Pons (tissue), 1 donor: ENCODE measurements around the gene MBD3L4.
"Not testable (repeated sequence)": the region's sequence is repeated elsewhere in the genome, so short reads cannot be mapped to it uniquely, and the experiment has no call there.

ENCODE experiments used
- DNase-seq: peaks from one replicate; pipeline ENCODE4 v3.0.0-alpha.2; 2016; ENCODE audit warnings: low spot score

The MBD3L4 gene

DNA sequence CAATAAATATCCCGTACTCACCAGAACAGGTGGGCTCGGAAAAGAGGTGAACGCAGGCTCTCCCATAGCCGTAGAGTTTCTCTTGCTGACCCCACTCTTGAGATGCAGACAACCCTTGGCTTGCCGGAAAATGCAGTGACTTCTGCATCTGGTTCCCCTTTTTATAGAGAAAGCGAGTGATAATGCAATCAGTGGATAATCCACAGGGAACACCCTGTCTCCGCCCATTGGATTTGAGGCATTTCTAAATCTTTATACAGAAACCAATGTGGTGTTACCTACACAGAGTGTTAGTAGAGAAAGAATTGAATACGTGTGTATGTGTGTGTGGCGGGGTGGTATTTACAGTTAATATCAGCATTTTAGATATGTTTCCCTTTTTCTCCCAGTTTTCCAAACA is at the start of gene MBD3L4:
Gene MBD3L4, minus strand, starts transcription at position 101 of the 400 bp plus-strand sequence. Its CDS starts 35 bp downstream, at position 66.
- DNase-seq, result not testable (repeated sequence)

DNA sequence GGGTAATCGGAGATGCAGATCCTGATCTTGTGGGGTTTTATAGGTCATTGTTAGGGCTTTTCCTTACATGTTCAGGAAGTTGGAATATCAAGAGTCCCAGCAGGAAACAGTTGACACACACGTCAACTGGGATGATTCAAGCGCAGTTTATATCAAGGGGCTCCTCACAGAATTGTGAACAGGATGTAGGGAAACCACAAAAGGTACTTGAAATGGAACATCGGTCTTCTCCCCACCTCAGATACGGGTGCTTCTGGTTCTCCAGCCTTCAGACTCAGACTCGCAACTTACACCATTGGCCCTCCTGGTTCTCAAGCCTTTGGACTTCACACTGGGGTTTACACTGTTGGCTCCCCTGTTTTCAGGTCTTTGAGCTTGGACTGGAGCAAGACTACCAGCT is 49.0 kb upstream of the MBD3L4 start:
- DNase-seq, result no peak

DNA sequence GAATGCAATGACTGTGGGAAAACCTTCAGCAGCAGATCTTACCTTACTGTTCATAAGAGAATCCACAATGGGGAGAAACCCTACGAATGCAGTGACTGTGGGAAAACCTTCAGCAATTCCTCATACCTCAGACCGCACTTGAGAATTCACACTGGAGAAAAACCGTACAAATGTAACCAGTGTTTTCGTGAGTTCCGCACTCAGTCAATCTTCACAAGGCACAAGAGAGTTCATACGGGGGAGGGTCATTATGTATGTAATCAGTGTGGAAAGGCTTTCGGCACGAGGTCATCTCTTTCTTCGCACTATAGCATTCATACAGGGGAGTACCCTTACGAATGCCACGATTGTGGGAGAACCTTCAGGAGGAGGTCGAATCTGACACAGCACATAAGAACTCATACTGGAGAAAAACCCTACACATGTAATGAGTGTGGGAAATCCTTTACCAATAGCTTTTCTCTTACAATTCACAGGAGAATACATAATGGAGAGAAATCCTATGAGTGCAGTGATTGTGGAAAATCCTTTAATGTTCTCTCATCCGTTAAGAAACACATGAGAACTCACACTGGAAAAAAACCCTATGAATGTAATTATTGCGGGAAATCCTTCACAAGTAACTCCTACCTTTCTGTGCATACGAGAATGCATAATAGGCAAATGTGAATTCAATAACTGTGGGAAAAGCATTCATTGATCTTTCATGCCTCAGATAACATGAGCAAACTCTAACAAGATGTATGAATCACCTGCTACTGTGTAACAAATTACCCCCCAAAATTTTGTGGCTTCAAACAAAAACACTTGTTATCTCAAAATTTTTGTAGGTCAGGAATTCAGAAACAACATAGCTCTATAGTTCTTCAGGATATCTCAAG is 43.3 kb upstream of the MBD3L4 start:
- no peak for DNase-seq

DNA sequence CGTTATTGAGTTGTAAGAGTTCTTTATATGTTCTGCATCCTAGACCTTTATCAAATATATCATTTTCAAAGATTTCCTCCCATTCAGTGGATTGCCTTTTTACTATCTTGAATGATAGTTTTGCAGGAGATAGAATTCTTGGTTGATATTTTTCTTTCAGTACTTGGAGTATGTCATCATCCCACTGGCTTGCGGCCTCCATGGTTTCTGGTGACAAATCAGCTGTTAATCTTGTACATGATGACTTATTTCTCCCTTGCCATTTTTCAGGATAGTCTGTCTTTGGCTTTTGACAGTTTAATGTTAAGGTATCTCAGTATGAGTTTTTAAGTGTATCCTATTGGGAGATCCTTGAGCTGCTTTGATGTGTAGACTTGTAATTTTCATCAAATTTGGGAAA is 38.0 kb upstream of the MBD3L4 start:
- no peak for DNase-seq

DNA sequence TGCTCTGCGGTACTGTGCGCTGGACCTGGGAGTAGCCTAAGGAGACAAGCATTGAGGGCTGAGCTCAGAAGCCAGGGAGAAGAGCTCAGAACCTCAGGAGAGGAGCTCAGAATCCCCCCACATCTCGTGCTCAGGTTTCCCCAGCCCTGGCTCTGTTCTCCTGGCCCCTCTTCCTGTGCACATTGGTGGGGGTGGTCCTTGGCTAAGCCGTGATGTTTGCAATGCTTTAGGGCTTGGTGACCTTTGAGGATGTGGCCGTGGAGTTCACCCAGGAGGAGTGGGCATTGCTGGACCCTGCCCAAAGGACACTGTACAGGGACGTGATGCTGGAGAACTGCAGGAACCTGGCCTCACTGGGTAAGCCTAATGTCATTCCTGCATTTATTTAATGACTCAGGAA is 36.2 kb upstream of the MBD3L4 start:
- no peak for DNase-seq

DNA sequence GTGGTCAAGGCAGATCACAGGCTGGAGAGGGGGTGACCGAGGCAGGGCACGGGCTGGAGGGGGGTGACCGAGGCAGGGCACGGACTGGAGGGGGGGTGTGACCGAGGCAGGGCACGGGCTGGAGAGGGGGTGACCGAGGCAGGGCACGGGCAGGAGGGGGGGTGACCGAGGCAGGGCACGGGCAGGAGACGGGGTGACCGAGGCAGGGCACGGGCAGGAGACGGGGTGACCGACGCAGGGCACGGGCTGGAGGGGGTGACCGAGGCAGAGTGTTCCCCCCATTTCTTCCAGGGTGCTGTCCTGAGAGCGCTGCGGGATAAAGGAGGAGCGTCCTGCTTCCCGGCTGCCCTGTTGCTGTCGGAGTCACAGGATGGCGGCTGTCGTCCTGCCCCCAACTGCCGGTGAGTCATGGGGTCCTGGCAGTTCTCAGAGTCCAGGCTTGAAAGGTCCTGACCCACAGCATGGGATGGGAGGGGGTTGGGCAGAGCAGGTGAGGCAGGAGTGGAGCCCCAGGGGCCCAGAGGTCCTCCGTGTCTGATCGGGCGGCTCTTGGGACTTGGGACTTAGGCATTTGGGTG is 34.8 kb upstream of the MBD3L4 start:
- no peak for DNase-seq

DNA sequence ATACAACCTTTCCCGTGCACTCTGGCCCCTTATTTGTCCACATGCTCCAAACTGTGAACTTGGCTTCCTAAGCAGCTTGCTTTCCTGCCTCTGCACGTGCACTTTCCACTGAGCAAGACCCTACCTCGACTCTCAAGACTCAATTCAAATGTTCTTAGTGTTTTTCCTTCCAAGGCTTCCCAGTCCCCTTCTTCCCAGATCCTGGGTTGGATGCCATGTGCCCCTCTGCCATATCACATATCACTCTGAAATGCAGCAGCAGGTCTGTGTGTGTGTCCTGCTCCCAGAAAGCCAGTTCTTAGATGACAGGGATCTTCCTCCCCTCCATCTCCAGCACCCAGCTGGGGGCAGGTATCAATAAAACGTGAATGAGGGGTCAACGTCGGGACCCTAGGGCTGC is 32.6 kb upstream of the MBD3L4 start:
- DNase-seq, result no peak

DNA sequence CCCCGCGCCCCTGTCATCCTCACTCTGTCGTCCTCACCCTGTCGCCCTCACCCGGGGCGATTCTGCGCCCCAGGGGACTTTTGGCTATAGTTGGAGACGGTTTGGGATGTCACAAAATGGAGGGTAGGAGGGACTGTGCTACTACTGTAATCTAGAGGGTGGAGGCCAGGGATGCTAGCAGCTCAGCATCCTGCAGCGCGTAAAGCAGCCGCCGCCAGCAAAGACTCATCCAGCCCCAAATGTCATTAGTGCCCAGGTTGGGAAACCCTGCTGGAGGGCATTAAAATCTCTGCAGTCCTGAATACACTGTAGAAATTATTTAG is 29.9 kb upstream of the MBD3L4 start:
- DNase-seq, result peak; percentile 8

DNA sequence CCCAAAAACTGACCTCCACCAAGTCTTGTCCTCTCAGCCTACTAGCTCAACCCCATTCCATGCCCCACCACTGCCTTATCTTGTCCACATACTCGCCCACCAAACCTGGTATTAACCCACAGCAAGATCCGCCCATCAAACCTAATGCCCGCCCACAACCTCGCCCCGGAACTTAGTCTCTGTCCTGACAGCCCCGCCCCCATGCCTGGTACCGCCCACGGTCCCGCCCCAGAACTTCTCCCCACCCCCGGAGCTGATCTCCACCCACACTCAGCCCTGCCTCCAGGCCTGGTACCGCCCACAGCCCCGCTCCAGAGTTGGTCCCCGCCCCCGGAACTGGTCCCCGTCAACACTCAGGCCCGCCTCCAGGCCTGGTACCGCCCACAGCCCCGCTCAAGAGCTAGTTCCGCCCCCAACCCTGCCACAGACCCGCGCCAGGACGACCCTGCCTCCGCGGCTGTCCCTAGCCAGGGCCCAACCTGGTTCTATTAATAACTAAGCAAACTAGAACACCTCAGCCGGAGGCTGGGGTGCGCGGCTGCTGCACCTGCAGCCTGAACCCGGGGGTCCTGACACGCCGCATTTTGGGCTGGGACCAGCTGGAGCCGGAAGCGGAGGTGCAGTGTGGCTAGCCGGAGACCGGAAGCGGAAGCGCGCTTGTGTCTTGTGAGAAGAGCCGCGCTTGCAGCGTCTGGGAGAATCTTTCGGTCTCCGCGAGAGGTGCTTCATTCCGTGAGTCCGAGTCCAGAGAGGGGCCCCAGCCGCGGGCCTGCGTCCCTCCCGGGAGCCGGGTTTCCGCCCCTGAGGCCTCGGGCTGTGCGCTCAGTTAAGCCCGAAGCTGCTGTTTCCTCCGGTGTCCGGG is 29.3 kb upstream of the MBD3L4 start, which contains the start of gene ZNF557:
Gene ZNF557, plus strand, starts transcription at position 662 of the 862 bp plus-strand sequence. CDS start 5,372 bp downstream, outside the sequence.
- DNase-seq, result peak; percentile 95

DNA sequence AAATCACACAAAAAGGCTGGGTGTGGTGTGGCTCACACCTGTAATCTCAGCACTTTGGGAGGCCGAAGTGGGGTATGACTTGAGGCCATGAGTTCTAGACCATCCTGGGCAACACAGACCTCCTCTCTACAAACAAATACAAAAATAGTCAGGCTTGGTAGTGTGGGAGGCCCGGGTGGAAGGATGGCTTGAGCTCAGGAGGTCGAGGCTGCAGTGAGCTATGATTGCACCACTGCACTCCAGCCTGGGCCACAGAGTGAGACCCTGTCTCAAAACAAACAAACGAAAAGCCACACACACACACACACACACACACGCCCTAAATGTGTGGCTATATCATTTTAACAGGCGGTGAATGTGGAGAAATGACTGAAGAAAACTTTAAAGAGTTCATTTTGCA is 28.6 kb upstream of the MBD3L4 start:
- DNase-seq, result no peak

DNA sequence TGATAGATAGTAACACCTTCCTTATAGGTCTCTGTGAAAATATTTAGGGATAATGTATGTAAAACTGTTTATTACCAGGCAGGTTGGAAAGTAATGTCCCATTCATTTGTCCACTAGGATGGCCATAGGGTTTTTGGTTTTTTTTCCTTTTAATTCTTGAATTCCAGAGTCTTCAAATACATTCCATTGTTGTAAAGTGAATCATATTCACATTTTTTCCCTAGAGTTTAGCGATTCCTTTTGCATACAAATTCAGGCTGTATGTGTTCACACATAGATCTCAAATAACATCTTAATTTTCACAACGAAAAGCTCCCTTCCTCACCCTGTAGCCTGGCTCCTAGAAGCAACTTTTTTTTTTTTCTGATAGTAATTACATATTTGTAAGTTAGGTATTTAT is 27.7 kb upstream of the MBD3L4 start:
- DNase-seq, result no peak

DNA sequence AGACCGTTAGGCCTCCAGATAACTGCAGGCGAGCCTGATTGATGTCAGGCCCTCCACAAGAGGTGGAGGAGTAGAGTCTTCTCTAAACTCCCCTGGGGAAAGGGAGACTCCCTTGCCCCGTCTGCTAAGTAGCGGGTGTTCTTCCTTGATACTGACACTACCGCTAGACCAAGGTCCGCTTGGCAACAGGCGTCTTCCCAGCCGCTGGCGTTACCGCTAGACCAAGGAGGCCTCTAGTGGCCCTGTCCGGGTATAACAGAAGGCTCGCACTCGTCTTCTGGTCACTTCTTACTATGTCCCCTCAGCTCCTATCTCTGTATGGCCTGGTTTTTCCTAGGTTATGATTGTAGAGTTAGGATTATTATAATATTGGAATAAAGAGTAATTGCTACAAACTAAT is 27.1 kb upstream of the MBD3L4 start:
- DNase-seq, result not testable (repeated sequence)

DNA sequence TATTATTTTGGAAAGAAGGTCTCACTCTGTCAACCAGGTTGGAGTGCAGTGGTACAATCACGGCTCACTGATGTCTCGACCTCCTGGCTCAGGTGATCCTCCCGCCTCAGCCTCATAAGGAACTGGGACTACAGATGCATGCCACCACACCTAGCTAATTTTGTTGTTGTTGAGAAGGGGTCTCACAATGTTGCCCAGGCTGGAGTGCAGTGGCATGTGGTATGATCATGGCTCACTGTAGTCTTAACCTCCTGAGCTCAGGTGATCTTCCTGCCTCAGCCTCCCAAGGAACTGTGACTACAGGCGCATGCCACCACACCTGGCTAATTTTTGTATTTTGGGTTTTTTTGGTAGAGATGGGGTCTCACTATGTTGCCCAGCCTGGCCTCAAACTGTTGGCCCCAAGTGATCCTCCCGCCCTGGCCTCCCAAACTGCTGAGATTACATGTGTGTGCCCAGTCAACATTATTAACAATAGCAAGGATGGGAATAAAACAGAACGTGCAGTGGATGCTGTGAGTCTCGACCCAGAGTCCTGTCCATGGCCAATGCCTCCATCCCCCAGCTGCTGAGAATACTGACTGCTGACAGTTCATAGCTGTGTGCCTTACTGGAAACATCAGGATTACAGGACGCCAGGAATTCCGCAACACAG is 23.9 kb upstream of the MBD3L4 start:
- DNase-seq, result no peak

DNA sequence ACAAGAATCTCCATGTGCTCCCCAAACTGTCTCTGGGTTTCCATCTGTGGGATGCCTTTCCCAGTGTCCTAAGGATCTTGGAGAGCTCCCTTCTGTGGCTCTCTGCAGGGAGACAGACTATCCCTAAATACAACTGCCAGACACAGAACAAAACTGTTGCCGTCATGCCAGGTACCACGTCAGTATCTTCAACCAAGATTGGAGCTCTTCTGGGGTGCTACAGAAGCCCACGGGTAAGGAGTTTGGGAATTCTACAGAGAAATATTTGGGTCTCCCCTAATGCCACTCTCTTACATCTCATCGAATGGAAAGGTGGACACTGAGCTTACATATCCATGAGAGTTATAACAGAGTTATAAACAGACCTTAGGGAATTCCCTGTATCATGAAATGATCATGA is 23.4 kb upstream of the MBD3L4 start:
- DNase-seq, result no peak

DNA sequence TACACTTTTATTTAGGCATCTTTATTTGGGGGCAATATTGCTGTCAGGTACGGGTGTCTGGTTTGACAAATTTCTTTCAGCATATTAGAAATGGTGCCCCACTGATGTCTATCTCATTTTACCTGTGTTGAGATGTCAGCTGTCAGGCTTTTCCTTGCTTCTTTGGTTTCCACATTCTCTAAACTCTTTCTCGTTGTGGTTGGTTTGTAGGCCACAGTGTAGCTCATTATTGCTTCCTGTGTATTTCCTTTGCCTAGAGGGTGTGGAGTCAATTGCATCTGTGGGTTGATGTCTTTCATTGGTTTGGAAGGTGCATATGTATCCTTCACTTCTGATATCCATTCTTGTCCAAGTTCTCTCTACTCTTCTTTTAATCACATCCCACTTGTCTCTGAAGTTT is 20.0 kb upstream of the MBD3L4 start:
- DNase-seq, result not testable (repeated sequence)

DNA sequence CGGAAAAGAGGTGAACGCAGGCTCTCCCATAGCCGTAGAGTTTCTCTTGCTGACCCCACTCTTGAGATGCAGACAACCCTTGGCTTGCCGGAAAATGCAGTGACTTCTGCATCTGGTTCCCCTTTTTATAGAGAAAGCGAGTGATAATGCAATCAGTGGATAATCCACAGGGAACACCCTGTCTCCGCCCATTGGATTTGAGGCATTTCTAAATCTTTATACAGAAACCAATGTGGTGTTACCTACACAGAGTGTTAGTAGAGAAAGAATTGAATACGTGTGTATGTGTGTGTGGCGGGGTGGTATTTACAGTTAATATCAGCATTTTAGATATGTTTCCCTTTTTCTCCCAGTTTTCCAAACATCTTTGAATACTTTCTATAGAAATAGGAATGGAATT is 18.6 kb upstream of the MBD3L4 start, which contains the start of gene MBD3L3:
Gene MBD3L3, minus strand, starts transcription at position 101 of the 400 bp plus-strand sequence. Its CDS starts 71 bp downstream, at position 30.
- DNase-seq, result not testable (repeated sequence)

DNA sequence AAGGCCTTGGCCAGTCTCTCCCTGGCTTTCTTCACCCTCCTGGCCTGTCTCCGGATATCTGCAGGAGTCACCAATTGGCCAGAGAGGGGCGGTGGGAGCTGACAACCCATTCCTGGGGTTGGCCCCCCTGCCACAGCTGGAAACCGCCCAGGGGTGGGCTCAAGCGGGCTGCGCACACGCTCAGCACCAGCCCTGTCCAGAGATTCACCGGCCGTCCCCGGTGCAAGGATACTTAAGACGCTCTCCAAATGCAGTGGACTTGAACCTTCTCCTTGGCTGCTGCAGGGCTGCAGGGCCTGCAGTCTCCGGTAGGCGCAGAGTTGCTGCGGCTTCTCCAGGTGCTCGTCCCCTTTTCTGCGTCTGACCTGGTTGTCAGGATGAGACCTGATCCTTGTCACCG is 16.4 kb upstream of the MBD3L4 start:
- DNase-seq, result not testable (repeated sequence)

DNA sequence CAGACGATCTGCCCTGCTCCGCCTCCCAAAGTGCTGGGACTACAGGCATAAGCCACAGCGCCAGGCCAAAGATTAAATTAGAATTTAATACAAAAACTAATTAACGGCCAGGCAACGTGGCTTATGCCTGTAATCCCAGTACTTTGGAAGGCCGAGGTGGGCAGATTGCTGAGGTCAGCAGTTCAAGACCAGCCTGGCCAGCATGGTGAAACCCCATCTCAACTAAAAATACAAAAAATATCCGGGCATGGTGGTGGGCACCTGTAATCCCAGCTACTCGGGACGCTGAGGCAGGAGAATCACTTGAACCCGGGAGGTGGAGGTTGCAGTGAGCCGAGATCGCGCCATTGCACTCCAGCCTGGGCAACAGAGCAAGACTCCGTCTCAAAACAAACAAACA is 15.7 kb upstream of the MBD3L4 start:
- not testable (repeated sequence) for DNase-seq

DNA sequence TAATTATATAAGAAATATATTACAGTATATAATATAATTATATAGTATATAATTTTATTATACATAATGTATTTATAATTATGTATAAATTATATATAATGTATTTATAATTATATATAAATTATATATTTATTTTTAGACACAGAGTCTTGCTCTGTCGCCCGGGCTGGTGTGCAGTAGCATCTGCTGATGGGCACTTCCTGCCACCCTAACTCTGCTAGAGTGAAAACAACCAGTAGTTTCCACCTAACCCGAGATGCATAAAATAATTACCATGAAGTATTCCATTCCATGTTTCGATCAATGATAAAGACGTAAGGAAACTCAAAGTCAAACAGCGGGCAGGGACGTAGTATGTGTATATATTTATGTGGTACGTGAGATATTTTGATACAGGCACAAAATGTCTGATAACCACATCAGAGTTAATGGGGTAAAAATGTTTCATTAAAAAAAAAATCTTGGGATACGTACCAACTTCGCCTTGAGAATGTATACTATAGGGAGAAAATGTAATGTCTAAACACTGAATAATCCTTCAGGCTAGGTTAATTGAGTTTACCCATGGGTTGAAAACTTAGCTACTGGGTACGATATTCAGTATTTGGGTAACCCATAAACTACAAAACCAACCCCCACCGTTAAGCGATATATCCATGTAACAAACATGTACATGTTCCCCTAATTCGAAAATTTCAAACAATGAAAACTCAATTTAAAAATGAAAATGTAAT is 14.8 kb upstream of the MBD3L4 start:
- DNase-seq, result not testable (repeated sequence)

DNA sequence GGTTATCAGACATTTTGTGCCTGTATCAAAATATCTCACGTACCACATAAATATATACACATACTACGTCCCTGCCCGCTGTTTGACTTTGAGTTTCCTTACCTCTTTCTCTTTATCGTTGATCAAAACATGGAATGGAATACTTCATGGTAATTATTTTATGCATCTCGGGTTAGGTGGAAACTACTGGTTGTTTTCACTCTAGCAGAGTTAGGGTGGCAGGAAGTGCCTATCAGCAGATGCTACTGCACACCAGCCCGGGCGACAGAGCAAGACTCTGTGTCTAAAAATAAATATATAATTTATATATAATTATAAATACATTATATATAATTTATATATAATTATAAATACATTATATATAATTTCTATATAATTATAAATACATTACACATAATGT is 12.9 kb upstream of the MBD3L4 start:
- not testable (repeated sequence) for DNase-seq

DNA sequence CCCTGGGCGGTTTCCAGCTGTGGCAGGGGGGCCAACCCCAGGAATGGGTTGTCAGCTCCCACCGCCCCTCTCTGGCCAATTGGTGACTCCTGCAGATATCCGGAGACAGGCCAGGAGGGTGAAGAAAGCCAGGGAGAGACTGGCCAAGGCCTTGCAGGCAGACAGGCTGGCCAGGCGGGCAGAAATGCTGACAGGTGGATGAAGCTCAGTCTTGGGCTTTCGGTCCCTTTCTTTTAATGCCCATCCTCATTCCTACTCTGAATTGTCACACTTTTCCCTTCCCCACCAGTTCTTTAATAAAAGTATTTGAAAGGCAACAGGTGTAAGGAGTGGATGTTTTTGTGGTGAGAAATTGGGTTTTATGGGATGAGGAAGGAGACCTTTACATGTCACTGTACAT is 11.4 kb upstream of the MBD3L4 start:
- not testable (repeated sequence) for DNase-seq
